HG02798 (cell line): ENCODE data around the gene MACF1.
"Not testable (repeated sequence)": the region's sequence is repeated elsewhere in the genome, so short reads cannot be mapped to it uniquely, and the experiment has no call there.

Experiments
- ATAC-seq: cut with Tn5 transposase; IDR thresholded peaks from one replicate; pipeline ENCODE4 v1.9.1; 2021; ENCODE audit warnings: mild to moderate bottlenecking; ENCODE audit not compliant: unreplicated experiment, poor library complexity

Gene MACF1

DNA sequence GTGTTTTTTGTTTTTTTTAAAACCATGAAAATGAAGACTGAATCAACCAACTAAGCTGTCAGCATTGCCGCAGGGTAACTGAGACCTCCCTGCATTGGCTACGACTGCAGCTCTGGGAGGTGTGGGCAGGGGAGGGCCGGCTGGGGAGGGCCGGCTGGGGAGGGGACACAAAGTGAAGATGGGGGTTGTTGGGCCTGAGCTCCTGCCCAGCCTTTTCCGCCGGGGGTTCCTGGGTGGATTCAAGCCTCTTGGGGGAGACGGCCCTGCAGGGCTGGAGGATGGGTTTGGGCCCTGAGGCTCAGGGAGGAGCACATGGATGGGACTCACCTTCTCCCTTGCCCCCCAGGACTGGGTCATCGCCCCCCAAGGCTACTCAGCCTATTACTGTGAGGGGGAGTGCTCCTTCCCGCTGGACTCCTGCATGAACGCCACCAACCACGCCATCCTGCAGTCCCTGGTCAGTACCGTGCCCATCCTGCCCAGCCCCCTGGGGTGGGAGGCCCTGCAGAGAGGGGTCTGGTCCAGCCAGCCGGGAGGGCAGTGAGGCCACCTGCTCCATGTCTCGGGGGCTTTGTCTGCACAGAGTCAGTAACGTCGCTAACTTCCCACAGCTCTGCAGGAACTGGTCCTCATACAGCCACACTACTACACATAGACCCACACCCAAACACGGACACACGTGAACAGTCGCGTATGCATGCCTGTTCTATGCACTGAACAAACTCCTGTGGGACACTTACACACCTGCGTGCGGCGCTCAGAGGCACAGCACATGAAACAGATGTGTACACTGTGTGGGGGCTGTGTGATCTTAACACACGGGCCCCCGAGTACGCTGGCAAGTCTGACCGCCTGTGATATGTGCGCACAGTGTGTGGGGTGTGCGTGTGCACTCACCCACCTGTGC lies 318.4 kb downstream of the MACF1 start:
- ATAC-seq = no peak

DNA sequence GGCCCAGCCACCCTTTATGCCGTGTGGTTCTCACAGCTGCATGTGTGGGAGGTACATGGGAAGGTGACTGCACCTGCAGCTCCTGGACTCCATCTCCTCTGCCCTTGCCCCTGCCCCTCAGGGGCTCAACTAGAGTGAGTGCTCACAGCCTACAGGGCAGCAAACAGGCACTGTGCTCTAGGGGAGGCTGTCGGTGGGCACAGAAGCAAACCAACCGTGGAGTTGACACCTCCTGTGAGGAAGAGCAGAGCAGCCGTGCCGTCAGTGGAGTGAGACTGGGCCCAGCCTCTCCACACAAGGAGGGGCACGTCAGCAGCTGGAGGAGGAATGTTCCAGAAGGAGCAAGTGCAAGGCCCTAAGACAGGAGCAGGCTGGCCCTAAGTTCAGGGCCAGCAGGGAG lies 319.7 kb downstream of the MACF1 start:
- no peak for ATAC-seq

DNA sequence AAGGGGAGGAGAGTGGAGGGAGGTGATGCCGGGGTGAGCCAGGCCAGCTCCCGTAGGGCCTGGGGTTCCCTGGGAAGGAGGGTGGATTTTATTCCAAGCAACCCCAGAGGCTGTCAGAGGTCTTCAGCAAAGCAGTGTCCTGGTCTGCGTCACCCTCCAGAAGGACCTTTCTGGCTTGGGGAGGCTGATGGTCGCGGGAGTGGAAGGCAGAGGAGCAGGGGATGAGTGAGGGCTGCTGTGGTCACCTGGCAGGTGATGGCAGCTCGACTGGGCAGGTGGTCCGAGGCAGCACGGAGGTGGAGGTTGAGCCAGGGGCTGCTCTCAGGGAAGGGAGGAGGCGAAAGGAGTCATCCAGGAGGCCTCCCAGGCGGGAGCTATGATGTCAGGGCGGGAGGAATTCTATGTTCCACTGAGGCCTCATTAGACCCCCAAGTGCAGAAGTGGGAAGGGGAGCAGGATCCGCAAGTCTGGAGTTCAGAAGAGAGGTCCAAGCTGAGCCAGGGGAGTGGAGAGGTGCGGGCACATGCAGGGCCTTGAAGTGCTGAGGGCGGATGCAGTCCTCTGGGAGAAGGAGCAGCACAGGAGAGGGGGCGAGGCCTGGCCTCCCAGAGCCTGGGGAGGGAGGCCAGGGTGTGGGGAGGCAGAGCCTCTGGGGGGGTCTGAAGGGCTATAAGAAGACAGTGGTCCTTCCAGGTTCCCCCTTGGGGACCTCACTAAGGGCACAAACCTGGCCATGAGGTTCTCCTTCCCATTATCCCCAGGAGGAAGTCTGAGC lies 320.3 kb downstream of the MACF1 start:
- no peak for ATAC-seq

DNA sequence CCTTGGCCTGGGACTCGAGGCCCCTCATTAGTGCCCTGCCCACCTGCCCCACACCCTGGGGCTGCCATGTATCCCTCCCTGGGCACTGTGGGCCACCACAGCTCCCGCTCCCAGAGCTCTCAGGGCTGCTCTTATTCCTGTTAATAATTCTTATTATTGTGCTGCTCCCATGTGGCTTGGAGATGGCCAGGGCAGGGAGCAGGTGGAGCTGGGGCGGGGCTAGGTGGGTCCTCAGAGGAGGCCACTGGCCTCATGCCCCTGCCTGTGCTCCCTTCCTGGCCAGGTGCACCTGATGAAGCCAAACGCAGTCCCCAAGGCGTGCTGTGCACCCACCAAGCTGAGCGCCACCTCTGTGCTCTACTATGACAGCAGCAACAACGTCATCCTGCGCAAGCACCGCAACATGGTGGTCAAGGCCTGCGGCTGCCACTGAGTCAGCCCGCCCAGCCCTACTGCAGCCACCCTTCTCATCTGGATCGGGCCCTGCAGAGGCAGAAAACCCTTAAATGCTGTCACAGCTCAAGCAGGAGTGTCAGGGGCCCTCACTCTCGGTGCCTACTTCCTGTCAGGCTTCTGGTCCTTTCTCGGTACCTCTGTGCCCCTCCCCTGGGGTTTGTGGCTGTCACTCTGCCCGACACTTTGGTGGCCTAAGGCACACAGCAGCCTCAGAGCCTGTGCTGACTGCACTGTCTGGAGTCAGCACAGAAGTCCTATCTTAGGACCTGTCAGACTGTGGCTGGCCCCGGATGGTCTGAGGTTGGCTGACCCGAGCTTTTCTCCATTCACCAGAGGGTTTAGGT lies 321.1 kb downstream of the MACF1 start:
- peak; percentile 90 for ATAC-seq

DNA sequence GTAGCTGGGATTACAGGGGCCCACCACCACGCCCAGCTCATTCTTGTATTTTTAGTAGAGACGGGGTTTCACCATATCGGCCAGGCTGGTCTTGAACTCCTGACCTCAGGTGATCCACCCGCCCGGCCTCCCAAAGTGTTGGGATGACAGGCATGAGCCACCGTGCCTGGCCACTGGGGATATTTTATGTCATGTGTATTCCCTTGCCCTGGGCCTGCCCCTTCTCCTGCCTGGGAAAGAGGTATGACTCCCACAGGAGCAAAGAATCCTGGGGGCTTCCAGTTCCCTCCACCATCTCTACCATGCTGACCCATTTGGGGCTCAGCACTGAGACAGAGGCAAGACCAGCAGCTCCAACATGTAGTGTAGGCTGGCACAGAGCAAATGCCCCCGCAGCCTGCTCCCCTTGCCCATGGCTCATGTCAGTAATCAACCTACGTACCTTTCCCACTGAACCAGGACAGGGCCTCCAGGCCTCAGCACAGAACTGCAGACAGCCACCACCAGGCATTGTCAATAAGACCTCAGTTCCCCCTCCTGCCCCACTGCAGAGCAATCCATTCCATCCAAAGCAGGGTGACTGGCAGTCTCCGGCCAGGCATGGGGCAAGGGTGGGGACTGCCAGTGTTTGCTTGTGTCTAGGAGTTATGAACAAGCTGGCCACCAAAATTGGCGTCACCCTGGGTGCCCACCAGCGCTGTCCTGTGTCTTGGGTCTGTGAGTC lies 322.1 kb downstream of the MACF1 start:
- no peak for ATAC-seq

DNA sequence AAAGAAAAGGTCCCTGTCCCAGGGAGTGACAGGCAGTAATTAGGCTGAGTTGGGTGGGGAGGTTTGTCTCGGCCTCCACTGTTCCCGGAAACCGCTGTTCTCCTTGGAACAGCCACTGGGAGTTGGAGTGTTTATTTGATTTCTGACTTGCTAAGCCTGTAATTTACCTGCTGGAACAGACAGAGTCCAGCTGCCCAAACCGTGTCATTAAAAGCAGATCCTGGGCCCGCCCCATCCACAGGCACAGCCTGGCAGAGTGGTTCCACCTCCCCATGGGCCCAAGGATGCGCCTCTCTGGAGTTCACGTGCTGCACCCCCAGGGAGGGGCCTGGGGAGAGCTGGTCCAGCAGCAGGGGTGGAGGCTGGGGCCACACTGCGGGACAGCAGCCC lies 322.7 kb downstream of the MACF1 start:
- not testable (repeated sequence) for ATAC-seq

DNA sequence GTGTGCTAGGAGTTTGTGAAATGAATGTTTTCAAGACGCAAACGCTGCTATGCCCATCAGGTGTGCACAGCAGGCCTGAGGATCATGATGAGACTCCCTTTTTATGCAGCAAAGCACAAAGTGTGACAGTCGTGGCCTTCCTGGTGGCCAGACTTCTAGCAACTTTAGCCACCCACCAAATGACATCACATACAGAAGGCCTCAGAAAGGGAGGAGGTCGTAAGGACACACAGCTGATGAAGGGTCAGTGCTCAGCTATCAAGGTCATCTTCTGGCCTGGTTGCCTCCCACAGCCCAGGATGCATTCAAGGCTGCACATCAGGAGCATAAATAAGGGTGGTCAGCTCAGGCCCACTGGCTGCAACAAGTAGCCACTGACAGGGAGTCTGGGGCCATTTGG lies 323.6 kb downstream of the MACF1 start:
- ATAC-seq = no peak

DNA sequence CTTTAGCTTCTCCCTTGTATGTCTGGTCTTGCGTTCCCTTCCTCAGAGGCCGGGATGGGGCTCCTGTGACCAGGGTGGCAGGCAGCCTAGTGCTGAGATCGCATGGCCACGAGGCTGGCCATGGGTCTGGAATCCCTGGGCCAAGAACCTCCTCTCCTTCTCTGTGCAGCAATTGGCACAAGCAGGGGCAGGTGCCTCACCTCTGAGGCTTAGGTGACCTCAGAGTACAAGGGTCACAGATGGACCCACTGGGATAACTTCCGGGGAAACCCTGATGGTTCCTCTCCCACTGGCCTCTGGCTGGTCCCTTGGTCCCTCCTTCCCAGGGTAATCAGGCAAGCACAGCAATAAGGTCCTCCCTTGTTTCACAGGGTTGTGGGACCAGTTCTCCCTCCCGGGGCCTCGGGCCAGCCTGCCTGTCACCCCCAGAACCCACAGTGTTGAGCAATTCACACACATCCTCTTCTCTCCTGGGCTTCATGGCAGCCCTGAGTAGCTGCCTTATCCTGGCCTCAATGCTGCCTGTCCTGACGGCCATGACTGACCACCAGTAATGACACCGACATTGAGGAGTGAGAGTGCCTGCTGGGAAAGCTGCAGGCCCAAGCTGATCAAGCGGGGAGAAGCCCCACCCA lies 325.5 kb downstream of the MACF1 start:
- no peak for ATAC-seq

DNA sequence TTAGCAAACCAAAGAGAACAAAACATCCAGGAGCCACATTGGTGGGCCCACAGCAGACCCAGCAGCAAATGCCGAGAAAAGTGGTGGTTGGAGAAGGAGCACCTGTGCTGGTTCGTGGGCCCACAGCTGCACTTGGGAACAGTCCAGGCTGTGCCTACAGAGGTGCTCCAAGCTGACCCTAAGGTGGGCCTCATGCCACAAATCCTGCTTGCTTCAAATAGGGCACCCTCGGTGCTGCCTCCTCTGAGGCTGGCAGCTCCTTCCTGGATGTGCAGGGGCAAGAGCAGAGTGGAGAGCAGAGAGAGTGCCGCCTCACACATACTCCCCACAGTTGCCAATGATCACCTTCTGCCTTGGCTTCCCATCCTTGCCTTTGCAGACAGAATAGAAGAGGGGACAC lies 327.0 kb downstream of the MACF1 start:
- no peak for ATAC-seq

DNA sequence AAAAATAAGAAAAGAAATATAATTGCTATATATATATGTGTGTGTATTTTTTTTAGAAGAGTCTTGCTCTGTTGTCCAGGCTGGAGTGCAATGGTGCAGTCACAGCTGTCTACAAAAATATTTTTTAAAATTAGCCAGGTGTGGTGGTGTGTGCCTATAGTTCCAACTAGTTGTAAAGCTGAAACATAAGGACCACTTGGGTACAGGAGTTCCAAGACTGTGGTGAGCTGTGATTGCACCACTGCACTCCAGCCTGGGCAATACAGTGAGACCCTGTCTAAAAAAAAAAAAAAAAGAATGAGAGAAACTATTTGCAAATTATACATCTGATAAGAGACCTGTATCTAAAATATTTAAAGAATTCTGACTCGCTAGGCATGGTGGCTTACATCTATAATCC lies 328.9 kb downstream of the MACF1 start:
- ATAC-seq = no peak
